GM12878 (cell line): ENCODE measurements around the gene NKX2-3. TPM values are rescaled to one million over a fixed set of nuclear protein-coding genes. Genes with fewer than 3 reads are reported as not detected.

Experiments
- ATAC-seq: fragments of 200-7000 bp; cut with Tn5 transposase; 3 replicates; pipeline ENCODE4 v1.9.1; 2020; ENCODE audit warnings: mild to moderate bottlenecking, moderate library complexity
- BruUV-seq: library from RNA; stranded (reverse); fragments of 400-500 nt; replicated peaks from 2 replicates; lab custom pipeline; 2021; lab: Mats Ljungman, UMichigan
- CTCF ChIA-PET: fragments of 300-600 bp; sonication (Branson Sonifier 250); formaldehyde crosslinking; extraction: SDS; loops from one replicate; lab custom pipeline; 2021; ENCODE audit warnings: inconsistent platforms; lab: Yijun Ruan, JAX
- POLR2A ChIA-PET: fragments of 350-600 bp; formaldehyde crosslinking; extraction: SDS; loops from one replicate; lab custom pipeline; 2021; ENCODE audit warnings: inconsistent platforms; lab: Charles Lee
- RAD21 ChIA-PET: fragments of 300-600 bp; sonication (Branson Sonifier 250); formaldehyde crosslinking; loops from one replicate; lab custom pipeline; 2023; ENCODE audit warnings: antibody characterized with exemption; ENCODE audit not compliant: unreplicated experiment; lab: Charles Lee
- SMC1A ChIA-PET: fragments of 300-600 bp; sonication (Branson Sonifier 250); formaldehyde crosslinking; loops from one replicate; lab custom pipeline; 2023; ENCODE audit not compliant: unreplicated experiment, uncharacterized antibody; lab: Charles Lee
- DNase-seq: peaks from one replicate; pipeline ENCODE4 v3.0.0-alpha.2; 2011; ENCODE audit warnings: low read depth, low spot score
- FAIRE-seq: peaks from 3 replicates; lab custom pipeline; 2011; peaks lifted over from hg19 to GRCh38; lab: Jason Lieb, UNC
- H2AFZ ChIP-seq: 2 replicates; pipeline ENCODE4 v1.6.0; 2011; ENCODE audit warnings: low read depth, low read length, control low read depth; ENCODE audit not compliant: control insufficient read depth
- H3K27ac ChIP-seq: 2 replicates; pipeline ENCODE4 v1.5.1; 2011; ENCODE audit warnings: control low read depth; ENCODE audit not compliant: control insufficient read depth, insufficient read depth
- H3K27me3 ChIP-seq, 2 experiments: replicated peaks in 1 of 2; 2 replicates each; pipeline versions ENCODE4 v1.6.0 to v1.6.1; 2011; ENCODE audit warnings: low read length in 1 of 2; ENCODE audit not compliant: control insufficient read depth in 2 of 2, insufficient read depth in 2 of 2
- H3K36me3 ChIP-seq, 2 experiments: 2 replicates each; pipeline ENCODE4 v1.5.1; 2011; ENCODE audit warnings: low read length in 1 of 2; ENCODE audit not compliant: control insufficient read depth in 2 of 2, insufficient read depth in 2 of 2
- H3K4me1 ChIP-seq: 2 replicates; pipeline ENCODE4 v1.6.1; 2011; ENCODE audit warnings: mild to moderate bottlenecking, low read length, moderate library complexity, mixed read lengths; ENCODE audit not compliant: control insufficient read depth, insufficient read depth
- H3K4me2 ChIP-seq: 2 replicates; pipeline ENCODE4 v1.6.0; 2011; ENCODE audit warnings: control low read depth; ENCODE audit not compliant: control insufficient read depth, insufficient read depth
- H3K4me3 ChIP-seq: fragments of 200-600 bp; sonication (generic); 2 replicates; pipeline ENCODE4 v1.5.1; 2016
- H3K79me2 ChIP-seq: 2 replicates; pipeline ENCODE4 v1.6.0; 2011; ENCODE audit warnings: low read length; ENCODE audit not compliant: control insufficient read depth, insufficient read depth
- H3K9ac ChIP-seq: 2 replicates; pipeline ENCODE4 v1.8.0; 2011; ENCODE audit warnings: low read length, control low read depth, mixed read lengths; ENCODE audit not compliant: control insufficient read depth, insufficient read depth
- H3K9me3 ChIP-seq: replicated peaks from 3 replicates; pipeline ENCODE4 v1.5.1; 2011; ENCODE audit warnings: mild to moderate bottlenecking, low read length; ENCODE audit not compliant: control insufficient read depth, insufficient read depth
- H4K20me1 ChIP-seq: 2 replicates; pipeline ENCODE4 v1.6.0; 2011; ENCODE audit not compliant: control insufficient read depth, insufficient read depth
- BRCA1 ChIP-seq: IDR thresholded peaks from 2 replicates; pipeline ENCODE4 v1.6.1; 2011; ENCODE audit warnings: low read depth, low read length, improper control_type of control experiment
- MYB ChIP-seq: fragments of 150-350 bp; IDR thresholded peaks from 2 replicates; pipeline ENCODE4 v1.6.1; 2014; ENCODE audit warnings: mild to moderate bottlenecking, low read depth, low read length, borderline replicate concordance
- NR2C2 ChIP-seq: IDR thresholded peaks from 2 replicates; pipeline ENCODE4 v1.6.1; 2011; ENCODE audit warnings: borderline replicate concordance, low read depth; ENCODE audit not compliant: control insufficient read depth, insufficient read length
- POLR2AphosphoS2 ChIP-seq: IDR thresholded peaks from 2 replicates; pipeline ENCODE4 v1.6.1; 2011; ENCODE audit warnings: low read depth, mild to moderate bottlenecking, low read length, improper control_type of control experiment, moderate library complexity
- TCF3 ChIP-seq: IDR thresholded peaks from 2 replicates; pipeline ENCODE4 v1.6.1; 2012; ENCODE audit warnings: low read depth, mild to moderate bottlenecking, low read length, borderline replicate concordance; ENCODE audit not compliant: insufficient read depth
- YY1 ChIP-seq: IDR thresholded peaks from 2 replicates; pipeline ENCODE4 v1.6.1; 2011; ENCODE audit warnings: low read depth, mild to moderate bottlenecking, low read length
- ZNF274 ChIP-seq: IDR thresholded peaks from one replicate; pipeline ENCODE4 v1.8.0; 2011; ENCODE audit not compliant: insufficient read length, insufficient read depth
- ZZZ3 ChIP-seq: IDR thresholded peaks from 2 replicates; pipeline ENCODE4 v1.6.1; 2011; ENCODE audit warnings: low read depth; ENCODE audit not compliant: control insufficient read depth, insufficient read length
- in situ Hi-C: fragments of 300-500 bp; cut with MboI; formaldehyde crosslinking; loops from 9 replicates; pipeline ENCODE4 v1.14.3; 2018; ENCODE audit warnings: mixed read lengths
- intact Hi-C: fragments of 100-400 bp; cut with micrococcal nuclease; formaldehyde crosslinking; loops from one replicate; pipeline ENCODE4 v1.14.2; 2022; ENCODE audit not compliant: unreplicated experiment
- polyA plus RNA-seq, 11 experiments: library from polyadenylated mRNA; depleted of rRNA in 4 of 11; unstranded in 6 of 11; stranded (reverse) in 5 of 11; fragments of >200 nt; fragmentation: Nextera tagmentation in 4 of 11; fragmentation: Illumina TruSeq in 1 of 11; extraction: Ambion mirVana in 4 of 11; extraction: Trizol in 1 of 11; gene quantifications; 1 replicate in 1 of 11; 2 replicates in 10 of 11; pipeline versions ENCODE4 v1.2.1 to v1.2.3, GENCODE V29; 2011 to 2016; ENCODE audit warnings: inconsistent platforms in 2 of 11, missing spikeins in 2 of 11, low read depth in 1 of 11
- total RNA-seq, 4 experiments: library from RNA; depleted of rRNA in 3 of 4; stranded (reverse); fragments of >200 nt in 3 of 4; fragmentation: Illumina TruSeq in 1 of 4; extraction: Trizol in 1 of 4; gene quantifications; 2 replicates each; pipeline versions ENCODE4 v1.2.1 to v1.2.3, GENCODE V29; 2013 to 2021
- TF ChIP-seq, protein P1 (sequence below): IDR thresholded peaks from 2 replicates; pipeline ENCODE4 v1.6.1; 2012; ENCODE audit warnings: low read depth, low read length, improper control_type of control experiment
- TF ChIP-seq, protein P2 (sequence below): fragments of 450-650 bp; IDR thresholded peaks from 2 replicates; pipeline ENCODE4 v1.6.1; 2017; ENCODE audit warnings: antibody characterized with exemption, mild to moderate bottlenecking, moderate library complexity
- TF ChIP-seq, protein P3 (sequence below): fragments of 450-650 bp; IDR thresholded peaks from 2 replicates; pipeline ENCODE4 v1.6.1; 2017; ENCODE audit warnings: mild to moderate bottlenecking, moderate library complexity

The NKX2-3 gene
- total and polyA plus RNA-seq, 10 of the 15 experiments (the other 5 are each of a cell fraction or from before 2014, with no cell fraction given) = not detected

DNA sequence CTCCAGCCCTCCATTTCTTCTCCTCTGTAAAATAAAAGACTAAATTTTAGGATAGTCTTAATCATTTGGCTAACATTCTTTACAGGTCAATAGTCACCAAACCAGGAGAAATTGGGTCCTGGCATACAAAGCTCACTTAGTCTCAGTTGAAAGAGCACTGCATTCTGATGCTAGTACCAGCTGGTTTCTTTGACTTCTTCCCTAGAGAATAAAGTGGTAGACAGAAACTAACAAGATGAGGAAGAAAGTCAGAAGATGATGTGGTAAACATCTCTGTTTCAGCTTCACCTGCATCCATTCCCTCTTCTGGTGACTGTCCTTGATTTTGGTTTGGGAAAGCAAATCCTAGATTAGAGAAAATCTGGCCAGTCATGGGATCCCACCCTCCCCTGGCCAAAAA lies 37.2 kb downstream of the NKX2-3 start:
- POLR2A ChIA-PET = no interaction called here
- H3K79me2 ChIP-seq = no peaks in the 10 kb centered on the region
- no peaks in the 10 kb centered on the region for H3K4me1 ChIP-seq
- no peaks in the 10 kb centered on the region for H4K20me1 ChIP-seq
- DNase-seq = no peak
- H2AFZ ChIP-seq = no peak overlapping the region
- H3K27me3 ChIP-seq = peaks cover 0 to 3% of the 10 kb centered on the region in 2 experiments; a peak in 2 of 4 replicates
- H3K4me3 ChIP-seq = no peak overlapping the region
- CTCF ChIA-PET = interaction anchor here (0.8 kb wide), 1 partner anchor 11 kb away, joined by 3 read pairs; no protein-coding TSS in a partner anchor
- no peak overlapping the region for H3K27ac ChIP-seq
- in situ Hi-C loops = no loop called here
- H3K9me3 ChIP-seq = no peaks in the 10 kb centered on the region
- BruUV-seq = no TSS peak
- H3K4me2 ChIP-seq = no peak overlapping the region
- no peak for TF ChIP-seq ZZZ3
- no peak for TF ChIP-seq TCF3
- no peak for TF ChIP-seq NR2C2
- TF ChIP-seq, protein P1, sequence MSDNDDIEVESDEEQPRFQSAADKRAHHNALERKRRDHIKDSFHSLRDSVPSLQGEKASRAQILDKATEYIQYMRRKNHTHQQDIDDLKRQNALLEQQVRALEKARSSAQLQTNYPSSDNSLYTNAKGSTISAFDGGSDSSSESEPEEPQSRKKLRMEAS = no peak
- TF ChIP-seq, protein P2, sequence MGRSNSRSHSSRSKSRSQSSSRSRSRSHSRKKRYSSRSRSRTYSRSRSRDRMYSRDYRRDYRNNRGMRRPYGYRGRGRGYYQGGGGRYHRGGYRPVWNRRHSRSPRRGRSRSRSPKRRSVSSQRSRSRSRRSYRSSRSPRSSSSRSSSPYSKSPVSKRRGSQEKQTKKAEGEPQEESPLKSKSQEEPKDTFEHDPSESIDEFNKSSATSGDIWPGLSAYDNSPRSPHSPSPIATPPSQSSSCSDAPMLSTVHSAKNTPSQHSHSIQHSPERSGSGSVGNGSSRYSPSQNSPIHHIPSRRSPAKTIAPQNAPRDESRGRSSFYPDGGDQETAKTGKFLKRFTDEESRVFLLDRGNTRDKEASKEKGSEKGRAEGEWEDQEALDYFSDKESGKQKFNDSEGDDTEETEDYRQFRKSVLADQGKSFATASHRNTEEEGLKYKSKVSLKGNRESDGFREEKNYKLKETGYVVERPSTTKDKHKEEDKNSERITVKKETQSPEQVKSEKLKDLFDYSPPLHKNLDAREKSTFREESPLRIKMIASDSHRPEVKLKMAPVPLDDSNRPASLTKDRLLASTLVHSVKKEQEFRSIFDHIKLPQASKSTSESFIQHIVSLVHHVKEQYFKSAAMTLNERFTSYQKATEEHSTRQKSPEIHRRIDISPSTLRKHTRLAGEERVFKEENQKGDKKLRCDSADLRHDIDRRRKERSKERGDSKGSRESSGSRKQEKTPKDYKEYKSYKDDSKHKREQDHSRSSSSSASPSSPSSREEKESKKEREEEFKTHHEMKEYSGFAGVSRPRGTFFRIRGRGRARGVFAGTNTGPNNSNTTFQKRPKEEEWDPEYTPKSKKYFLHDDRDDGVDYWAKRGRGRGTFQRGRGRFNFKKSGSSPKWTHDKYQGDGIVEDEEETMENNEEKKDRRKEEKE = no peak
- no peak for TF ChIP-seq BRCA1
- TF ChIP-seq YY1 = no peak
- TF ChIP-seq, protein P3, sequence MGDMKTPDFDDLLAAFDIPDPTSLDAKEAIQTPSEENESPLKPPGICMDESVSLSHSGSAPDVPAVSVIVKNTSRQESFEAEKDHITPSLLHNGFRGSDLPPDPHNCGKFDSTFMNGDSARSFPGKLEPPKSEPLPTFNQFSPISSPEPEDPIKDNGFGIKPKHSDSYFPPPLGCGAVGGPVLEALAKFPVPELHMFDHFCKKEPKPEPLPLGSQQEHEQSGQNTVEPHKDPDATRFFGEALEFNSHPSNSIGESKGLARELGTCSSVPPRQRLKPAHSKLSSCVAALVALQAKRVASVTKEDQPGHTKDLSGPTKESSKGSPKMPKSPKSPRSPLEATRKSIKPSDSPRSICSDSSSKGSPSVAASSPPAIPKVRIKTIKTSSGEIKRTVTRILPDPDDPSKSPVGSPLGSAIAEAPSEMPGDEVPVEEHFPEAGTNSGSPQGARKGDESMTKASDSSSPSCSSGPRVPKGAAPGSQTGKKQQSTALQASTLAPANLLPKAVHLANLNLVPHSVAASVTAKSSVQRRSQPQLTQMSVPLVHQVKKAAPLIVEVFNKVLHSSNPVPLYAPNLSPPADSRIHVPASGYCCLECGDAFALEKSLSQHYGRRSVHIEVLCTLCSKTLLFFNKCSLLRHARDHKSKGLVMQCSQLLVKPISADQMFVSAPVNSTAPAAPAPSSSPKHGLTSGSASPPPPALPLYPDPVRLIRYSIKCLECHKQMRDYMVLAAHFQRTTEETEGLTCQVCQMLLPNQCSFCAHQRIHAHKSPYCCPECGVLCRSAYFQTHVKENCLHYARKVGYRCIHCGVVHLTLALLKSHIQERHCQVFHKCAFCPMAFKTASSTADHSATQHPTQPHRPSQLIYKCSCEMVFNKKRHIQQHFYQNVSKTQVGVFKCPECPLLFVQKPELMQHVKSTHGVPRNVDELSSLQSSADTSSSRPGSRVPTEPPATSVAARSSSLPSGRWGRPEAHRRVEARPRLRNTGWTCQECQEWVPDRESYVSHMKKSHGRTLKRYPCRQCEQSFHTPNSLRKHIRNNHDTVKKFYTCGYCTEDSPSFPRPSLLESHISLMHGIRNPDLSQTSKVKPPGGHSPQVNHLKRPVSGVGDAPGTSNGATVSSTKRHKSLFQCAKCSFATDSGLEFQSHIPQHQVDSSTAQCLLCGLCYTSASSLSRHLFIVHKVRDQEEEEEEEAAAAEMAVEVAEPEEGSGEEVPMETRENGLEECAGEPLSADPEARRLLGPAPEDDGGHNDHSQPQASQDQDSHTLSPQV = no peak
- no peak for TF ChIP-seq ZNF274
- TF ChIP-seq POLR2AphosphoS2 = no peak
- TF ChIP-seq MYB = no peak
- TF ChIP-seq, all 136 proteins: peak for 0
- ChIA-PET SMC1A (no interaction called here), RAD21 (no interaction called here)
- intact Hi-C loops = no loop called here
- H3K9ac ChIP-seq = no peak overlapping the region
- H3K36me3 ChIP-seq = no peaks in the 10 kb centered on the region
- FAIRE-seq (no peak), ATAC-seq (no peak)
